Measurements from ENCODE around the gene MED12. TPM values are rescaled to one million over a fixed set of nuclear protein-coding genes. Genes with fewer than 3 reads are reported as not detected.

MED12 gene
- total and polyA plus RNA-seq, 2 of the 8 experiments (the other 6 are each of a cell fraction or from before 2014, with no cell fraction given) = 19.4 to 48.9 TPM

GRCh38 chrX:71171110-71171801 is 52.9 kb downstream of the MED12 start (continued):
- TF ChIP-seq CHD7 (IDR thresholded peaks at IDR 0.05; ENCODE audit: insufficient replicate concordance, low read length) = no peak
- TF ChIP-seq RNF2 (IDR thresholded peaks at IDR 0.05; ENCODE audit: borderline replicate concordance, low read depth, low read length, missing control alignments, poor library complexity, severe bottlenecking) = no peak
- no peak for TF ChIP-seq CBX5 (IDR thresholded peaks at IDR 0.05; ENCODE audit: low read depth, low read length)
- no peak for TF ChIP-seq SUZ12 (IDR thresholded peaks at IDR 0.05; ENCODE audit: low read length)
- TF ChIP-seq MAX (IDR thresholded peaks at IDR 0.05) = no peak
- no peak for TF ChIP-seq POU5F1 (IDR thresholded peaks at IDR 0.05; ENCODE audit: low read depth, low read length)
- no peak for TF ChIP-seq SRF (IDR thresholded peaks at IDR 0.05; ENCODE audit: low read depth, low read length)
- TF ChIP-seq JUND (IDR thresholded peaks at IDR 0.05; ENCODE audit: low read length) = no peak
- TF ChIP-seq USF2 (IDR thresholded peaks at IDR 0.05; ENCODE audit: low read length) = no peak

Data from H1 (cell line).